ENCODE results near the gene RBM20.

RBM20 gene

DNA sequence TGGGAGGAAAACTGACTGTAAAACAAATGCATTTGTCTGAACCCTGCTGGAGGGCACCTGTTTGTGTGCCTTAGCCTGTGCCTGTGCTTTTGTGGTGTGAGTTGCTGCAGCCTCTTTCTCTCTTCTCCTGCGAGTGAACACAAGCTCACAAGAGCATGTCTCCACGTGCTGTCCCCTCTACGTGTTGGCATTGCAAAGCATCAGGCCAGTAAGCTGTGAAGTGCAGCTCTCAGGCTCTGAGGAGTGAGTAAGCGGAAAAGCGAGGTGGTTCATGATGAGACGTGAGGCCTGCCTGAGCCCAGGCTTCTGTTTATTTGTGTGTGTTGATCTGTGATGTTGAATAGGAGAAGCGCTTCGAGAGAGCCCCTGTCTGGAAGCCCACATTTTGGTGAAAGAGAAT, 142.0 kb downstream of the RBM20 start:
- no peak for DNase-seq (ENCODE audit: low read depth in 2 of 2)

DNA sequence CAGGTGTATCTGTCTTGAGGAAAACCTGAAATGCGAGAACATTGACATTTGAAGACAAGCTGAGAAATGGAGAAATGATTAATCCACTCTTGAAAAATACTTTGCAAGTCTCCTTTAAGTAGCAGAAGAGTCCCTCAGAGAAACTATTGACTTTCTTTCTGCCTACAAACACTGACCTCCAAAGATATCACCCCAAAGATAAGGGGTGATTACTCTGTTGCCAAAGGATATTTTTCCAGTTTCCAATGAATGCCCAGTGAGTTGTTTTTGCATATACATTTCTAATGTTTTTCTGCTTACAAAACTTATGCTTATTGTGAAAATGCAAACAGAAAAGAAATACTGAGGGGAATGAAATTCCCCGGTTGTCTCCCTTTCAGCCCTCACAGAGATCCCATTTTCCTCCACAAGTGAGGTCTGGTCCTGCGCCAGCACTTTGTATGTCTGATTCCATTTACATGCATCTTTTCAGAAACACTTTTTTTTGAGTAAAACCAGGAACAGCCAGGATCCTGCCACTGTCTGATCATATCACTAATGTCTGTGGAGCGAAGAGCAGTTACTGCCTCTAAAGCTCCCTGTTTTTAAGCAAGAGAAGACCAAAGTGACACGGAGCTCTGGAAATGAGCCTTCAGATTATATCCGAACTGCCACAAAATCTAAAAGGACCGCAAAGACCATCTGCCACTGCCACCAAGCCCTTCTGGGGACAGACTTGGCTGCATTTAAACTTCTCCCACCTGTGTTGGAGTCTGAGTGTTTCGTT, 144.7 kb downstream of the RBM20 start:
- DNase-seq (ENCODE audit: low read depth in 2 of 2): no peak

DNA sequence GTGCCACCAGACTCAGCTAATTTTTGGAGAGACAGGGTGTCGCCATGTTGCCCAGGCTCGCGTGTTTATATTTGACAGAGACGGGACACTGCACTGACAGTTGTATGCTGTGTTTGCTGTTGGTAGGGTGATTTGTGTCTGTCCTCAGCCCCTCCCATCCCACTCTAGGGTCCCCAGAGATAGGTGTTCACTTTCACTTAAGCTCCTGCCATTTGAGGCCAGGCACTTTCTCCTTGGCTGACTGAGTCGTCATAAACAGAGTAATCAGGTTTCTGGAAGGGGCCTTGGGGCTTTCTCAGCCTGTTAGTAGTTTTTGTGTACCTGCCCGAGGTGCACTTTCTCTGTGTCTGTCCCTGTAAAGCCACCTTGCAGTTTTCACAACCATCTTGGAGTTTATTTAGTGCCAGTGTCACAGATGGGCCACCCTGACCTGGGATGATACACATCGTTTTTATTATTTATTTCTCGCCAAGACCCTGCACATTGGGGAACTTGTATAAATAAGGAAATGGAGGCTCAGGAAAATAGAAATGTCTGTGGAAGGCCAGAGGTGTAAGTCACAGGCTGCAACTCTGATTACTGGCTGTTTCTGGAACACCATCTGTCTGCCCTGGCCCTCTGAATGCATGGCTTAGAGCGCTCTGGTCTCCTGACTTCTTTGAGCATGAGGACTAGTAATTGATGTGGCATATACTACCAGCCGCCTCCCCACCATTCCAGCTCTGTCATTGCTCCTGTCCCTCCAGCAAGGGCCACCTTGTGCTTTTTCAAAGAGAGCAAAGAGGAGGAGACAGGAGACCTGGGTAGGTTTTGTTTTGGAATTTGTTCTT, 145.7 kb downstream of the RBM20 start:
- DNase-seq (ENCODE audit: low read depth in 2 of 2): no peak

DNA sequence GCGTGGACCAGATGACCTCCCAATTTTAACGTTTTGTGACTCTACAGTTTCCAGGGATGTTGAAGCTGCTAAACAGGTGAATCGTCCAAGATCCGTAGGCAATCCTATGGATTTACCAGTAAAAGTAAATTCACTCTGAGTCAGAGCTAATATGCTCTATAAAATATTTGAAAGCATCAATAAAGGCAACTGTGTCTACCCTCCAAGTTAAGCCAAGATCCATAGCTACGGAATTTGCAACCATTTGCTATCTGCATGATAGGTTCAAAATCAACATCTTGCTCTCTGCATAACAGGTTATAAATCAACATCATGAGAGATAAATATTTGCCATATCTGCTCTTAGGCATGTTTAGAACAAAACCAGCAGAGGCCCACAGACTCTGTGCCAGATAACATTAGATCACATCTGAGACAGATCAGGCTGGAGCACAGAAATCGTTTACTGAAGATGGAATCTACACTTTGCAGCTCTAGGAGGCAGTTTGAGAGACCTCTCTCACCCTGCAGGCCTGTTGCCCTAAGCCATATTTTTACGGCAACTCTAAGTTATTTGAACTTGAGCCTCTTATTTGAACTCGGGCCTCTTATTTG, 146.9 kb downstream of the RBM20 start:
- DNase-seq (ENCODE audit: low read depth in 2 of 2): no peak

DNA sequence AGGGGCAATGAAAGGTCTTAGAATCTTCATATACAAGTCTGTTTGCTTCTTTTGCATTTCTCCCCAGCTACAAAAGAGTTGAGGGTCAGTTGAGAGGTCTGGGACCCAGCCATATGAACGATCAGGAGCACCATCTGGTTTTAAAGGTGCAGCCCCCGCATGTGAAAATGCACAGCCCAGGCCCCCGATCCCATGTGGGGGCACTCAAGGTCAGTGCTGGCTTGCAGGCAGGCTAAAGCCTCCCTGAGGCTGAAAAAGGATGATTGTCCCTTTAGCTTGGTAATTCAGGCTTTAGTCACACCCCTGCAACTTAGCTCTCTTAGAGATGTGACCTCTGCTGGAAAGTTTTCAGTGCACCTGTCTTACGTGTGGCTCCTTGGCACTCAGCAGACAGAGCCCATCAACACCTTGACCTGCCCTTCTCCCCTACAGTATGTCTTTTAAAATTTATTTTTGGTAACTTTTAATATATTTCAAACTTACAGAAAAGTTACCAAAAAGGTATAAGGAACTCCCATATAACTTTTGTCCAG, 147.5 kb downstream of the RBM20 start:
- DNase-seq (ENCODE audit: low read depth in 2 of 2): no peak

DNA sequence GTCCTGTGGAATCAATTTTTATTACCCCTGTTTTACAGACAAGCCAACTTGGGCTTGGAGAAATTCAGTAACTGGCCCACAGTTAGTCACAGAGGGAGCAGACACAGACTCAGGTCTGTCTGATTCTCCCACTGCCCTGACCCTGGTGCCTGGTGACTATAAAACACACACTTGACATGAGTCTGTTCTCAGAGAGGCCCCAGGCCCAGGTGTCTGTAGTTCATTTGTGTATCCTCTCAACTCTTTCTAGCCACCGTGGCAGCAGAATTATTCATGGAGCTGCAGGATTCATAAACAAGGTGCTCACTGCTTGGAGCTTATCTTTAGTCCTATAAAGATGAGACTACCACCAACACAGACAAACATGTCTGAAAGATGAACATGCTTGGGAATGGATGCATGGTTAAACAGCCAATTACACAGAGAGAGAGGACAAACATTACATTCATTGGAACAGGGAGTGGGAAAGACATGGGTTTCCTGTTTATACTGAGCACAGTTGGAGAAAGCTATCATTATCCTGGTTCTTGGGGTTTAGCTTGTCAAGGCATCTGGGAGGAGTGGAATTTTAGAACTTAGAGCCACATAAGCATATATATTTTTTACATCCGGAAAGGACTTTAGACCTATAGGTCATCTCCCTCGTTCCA, 148.5 kb downstream of the RBM20 start:
- DNase-seq (ENCODE audit: low read depth in 2 of 2): no peak

DNA sequence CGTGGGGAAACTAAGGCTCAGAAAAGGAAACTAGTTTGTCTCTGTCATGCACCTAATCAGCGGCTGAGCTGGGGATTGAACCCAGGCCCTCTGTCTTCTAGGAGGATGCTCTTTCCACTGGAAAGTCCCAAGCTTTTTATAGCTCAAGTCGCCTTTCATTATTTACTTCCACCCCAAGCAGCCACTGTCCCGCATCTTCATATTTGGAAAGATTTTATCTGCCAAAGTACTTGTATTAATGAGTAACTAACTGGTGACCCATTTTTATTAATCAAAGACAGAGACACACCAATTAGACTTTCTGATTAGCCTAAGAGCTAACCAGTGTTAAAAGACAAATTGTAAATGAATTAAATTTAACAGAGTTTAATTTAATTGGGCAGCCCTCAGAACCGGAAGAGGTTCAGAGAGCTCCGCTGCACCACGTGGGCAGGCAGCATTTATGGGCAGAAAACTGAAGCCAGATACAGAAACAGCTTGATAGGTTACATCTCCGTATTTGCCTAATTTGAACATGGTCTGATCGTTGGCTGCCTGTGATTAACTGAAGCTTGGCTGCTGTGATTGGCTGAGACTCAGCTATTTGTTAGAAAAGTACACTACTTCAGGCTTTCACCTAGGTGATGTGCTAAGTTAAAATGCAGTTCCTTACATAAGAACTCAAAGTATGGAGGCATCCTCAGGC, 149.1 kb downstream of the RBM20 start:
- no peak for DNase-seq (ENCODE audit: low read depth in 2 of 2)

DNA sequence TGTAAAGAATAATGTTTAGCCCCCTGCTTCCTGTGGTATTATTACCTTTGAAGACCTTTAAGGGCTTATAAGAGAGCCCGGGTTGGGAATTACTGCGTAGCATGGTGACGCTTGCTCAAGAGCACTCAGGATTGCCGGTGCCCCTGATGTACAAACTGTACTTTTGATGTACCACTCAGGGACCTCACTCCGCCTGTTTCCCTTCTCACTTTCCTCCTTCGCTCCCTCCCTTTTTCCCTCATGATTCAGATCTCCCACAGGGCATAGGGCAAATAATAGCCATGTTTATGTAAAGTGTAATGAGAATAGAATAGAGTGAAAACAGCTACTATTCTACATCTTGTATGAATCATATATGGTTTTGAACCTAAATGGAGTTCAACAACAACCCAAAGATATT, 149.8 kb downstream of the RBM20 start:
- no peak for DNase-seq (ENCODE audit: low read depth in 2 of 2)

DNA sequence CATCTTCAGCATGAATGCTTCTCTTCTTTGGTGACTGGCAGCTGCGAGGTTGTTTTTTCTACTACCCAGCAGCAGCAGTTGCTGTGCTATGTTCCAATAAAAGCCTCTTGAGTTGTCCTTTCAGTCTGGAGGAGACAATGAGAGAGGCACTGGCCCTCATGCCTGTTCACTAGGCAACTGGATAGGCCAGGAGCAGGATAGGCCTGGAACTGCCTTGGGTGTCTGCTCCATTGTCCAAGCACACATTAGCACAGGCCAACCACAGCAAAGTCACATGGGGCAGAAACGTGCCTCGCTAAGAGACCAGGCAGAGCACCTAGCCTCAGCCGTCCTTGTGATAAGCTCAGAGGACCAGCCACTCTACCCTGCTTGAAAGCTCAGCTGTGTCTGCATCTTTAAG, 150.7 kb downstream of the RBM20 start:
- no peak for DNase-seq (ENCODE audit: low read depth in 2 of 2)

DNA sequence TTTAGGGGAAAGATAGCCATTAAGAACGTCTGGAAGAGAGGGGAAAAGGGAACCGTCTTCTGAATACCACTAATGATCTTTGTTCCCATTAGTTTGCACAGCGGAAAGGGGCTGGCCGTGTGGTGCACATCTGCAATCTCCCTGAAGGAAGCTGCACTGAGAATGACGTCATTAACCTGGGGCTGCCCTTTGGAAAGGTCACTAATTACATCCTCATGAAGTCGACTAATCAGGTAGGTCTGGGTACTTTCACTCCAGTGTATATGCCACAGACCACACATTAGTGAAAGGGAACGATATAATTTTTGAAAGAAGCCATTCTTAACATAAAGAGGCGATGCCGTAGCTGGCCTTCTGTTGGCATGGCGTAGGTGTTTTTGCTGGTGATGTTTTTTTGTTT, 153.3 kb downstream of the RBM20 start:
- DNase-seq (ENCODE audit: low read depth in 2 of 2): no peak

DNA sequence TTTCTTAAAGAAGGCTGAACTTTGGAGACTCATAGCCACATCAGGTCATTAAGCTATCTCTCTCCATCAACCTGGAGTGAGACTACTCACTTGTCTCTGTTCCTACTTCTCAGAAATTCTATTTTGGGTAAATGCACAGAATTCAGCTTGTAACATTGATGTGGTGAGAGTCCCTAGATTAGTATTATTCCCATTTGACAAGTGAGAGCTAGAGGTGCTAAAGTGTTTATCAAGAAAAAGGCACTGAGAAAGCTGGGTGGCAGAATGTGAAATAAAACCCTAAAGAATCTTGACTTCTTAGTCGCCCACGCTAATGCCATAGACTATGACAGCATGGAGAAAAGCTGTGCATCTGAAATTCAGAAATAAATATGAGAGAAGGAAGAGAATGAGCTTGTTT, 154.2 kb downstream of the RBM20 start:
- DNase-seq (ENCODE audit: low read depth in 2 of 2): no peak

DNA sequence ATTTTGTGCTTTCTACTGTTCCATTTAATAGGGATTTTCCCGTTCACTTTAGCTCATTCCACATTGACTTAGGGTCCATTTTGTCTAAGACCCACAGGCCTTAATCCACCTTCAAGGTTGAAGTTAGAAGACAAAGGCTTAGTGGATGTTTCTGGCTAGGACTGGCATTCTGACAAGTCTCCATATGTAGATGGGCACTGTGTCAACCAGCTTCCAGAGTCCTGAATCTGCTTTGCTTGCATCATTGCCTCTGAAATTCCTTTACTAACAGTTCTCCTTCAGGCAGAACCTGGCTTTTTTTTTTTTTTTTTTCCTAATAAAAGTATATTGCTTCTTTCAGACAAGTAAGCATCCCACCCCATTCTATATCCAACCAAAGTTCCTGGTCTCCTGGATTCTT, 158.0 kb downstream of the RBM20 start:
- no peak for DNase-seq (ENCODE audit: low read depth in 2 of 2)

DNA sequence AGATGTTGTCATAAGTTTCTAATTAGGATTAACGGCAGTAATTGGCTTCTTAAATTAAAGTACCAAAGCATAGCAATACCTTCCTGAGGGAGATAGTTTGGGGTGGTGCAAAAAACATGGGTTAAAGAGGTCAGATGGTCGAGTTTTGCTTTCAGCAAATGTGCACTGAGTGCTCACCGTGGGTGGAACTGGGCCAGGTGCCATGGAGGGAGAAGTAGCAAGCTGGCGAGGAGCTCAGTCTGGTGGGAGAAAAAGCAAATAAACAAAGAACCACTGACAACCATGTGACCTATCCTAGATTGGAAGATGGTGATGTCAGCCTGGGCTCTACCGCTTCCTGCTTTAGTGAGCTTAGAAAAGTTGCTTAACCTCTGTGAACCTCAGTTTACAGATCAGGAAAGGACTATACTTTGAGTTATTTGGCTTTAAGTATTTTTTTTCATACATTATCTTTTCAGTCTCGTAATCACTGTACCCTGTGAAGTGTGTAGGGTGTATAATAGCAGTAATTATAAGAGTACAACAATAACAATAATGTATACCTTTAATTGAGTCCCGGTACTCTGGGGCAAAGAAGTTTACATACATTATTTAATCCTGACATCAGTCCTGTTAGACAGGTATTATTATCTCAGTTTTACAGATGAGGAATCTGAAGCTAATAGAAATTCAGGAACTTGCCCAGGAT, 158.6 kb downstream of the RBM20 start:
- DNase-seq (ENCODE audit: low read depth in 2 of 2): no peak

DNA sequence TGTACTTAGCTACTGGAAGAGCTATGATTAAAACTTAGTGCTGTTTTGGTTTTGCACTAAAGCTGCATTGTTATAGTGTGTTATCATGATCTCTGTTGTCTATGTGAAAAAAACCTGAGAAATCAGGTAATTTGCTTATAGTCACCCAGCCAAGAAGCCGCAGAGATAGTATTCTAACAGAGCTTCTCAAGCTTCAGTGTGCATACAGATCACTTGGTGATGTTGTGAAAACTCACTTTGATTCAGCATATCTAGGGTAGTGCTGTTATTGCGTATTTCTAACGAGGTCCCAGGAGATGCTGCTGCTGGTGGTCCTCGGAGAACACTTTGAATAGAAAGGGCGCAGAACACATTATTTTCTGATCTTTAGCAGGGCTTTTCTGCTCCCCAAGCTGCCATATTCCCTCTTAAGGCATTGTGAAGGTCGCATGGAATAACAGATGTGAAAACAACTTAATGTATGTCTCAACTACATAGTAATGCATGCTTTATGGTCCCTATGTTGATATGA, 159.2 kb downstream of the RBM20 start:
- DNase-seq (ENCODE audit: low read depth in 2 of 2): no peak

DNA sequence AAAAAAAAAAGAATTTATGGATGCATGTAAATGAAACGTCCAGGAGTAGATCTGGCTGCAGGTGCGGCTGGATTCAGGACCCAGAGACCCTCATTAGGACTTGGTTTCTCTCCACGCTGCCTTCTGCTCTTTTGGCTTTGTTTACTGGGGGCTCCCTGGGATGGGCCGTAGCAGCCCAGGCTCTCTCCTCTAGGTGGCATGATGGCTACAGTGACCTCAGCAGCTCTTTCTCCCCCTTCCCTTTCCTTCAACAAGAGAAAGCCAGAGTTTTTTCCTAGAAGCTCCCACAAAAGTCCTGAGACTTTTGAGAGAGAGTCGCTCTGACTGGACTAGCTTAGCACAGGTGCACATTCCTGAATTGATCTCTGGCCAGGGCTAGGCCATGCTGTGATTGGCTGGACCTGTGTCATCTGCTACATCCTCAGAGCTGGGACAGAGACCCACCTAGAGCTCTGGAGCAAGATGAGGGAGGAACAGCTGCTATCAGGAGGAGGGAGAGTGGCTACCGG, 159.7 kb downstream of the RBM20 start:
- DNase-seq (ENCODE audit: low read depth in 2 of 2): no peak

DNA sequence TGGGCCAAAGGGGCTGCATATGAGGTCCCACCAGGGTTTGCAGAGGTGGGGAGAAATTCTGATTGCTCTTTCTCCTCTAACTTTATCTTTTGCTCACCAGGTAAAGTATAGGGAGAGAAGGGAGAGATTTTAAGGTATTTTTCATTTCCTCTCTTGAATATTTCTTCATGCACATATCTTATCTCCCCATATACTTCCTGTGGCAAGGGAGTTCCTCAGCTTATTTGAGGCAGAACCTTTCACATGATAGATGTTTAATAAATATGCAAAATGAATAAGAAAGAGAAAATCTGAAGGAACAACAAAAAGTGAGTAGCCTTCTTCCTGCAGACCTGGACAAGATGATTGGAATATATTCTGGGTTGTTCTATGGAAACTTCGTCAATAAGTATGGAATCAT, 160.2 kb downstream of the RBM20 start:
- no peak for DNase-seq (ENCODE audit: low read depth in 2 of 2)

DNA sequence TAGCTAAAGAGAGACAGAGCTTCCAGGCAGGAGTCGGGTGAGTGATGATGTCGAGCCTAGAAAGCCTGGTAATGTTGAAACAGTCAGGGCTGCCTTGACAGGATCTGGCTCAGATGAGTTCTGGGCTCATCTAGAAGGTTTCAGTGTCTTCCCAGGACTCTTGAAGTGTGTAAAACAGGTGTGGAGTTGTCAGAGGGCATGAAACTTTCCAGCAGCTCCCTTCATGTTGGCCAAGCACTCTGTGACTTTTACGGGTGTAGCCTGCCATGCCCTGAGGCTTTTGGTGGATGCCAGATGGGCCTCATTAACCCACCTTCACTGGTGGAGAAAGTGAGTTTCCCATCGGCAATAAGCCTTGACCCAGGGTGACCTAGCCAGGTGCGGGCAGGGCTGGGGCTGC, 161.2 kb downstream of the RBM20 start:
- DNase-seq (ENCODE audit: low read depth in 2 of 2): no peak

DNA sequence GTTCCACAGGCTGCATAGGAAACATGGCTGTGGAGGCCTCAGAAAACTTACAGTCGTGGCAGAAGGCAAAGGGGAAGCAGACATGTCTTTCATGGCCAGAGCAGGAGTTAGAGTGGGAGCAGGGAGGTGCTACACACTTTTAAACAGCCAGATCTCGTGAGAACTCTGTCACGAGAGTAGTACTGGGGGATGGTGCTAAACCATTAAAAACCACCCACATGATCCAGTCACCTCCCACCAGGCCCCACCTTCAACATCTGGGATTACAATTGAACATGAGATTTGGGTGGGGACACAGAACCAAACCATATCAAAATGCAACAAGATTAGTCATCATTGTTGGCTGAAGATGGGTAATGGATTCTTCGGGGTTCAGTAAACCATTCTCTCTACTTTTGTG, 162.2 kb downstream of the RBM20 start:
- no peak for DNase-seq (ENCODE audit: low read depth in 2 of 2)

DNA sequence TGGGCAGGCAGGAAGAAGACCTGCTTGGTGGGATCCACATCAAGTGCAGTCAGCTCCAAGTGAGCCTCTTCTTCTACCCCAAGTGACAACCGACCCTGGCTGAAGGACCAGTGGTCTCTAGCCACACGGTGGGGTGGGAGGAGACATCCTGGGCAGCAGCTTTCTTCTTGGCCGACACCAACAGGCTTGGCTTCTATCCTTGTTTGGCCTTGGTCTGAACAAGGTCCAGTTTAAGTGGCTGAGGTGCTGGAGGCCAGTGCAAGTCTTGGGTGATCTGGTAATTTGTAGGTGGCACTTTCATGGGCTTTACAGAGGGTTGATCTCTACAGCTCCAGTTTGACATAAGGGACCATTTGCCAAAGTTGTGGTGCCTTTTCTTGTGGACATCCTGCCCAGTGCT, 164.0 kb downstream of the RBM20 start:
- no peak for DNase-seq (ENCODE audit: low read depth in 2 of 2)

DNA sequence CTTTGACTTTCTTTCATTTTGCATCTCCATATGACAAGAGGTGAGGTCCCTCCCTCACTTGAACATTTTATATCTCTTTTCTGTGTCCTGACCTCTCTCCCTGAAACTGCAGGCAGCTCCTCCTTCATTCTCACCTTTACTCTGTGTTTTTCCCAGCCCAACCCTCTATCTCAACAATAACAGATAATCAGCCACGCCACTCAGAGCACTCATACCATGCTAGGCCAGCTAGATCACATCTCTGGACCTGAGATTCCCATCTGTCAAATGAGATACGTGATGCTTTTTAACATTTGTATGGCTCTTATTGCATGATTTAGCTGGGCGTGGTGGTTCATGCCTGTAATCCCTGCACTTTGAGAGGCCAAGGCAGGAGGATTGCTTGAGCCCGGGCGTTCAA, 164.5 kb downstream of the RBM20 start:
- no peak for DNase-seq (ENCODE audit: low read depth in 2 of 2)

DNA sequence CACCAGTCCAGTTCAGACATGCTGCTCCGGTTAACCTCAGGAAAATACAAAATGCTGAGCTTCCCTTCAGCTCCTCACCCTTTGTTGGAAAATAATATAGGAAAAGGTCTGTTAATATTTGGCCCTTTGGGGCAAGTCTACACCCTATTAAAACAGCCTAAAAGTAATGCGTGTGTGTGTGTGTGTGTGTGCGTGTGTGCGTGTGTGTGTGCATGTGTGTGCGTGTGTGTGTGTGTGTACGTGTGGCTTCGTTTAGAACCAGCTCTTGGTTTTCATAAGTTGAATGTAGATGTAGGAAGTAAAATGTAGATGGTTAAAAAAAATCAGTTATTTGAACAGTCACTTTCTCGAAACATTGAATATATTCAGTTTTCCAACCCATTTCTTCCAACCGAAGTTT, 166.5 kb downstream of the RBM20 start:
- no peak for DNase-seq (ENCODE audit: low read depth in 2 of 2)
